Ovary (tissue), 9 donors: Measurements from ENCODE around the gene ACAP1. TPM values are rescaled to one million over a fixed set of nuclear protein-coding genes. Genes with fewer than 3 reads are reported as not detected.

ENCODE experiments used
- DNase-seq, 5 donors: peaks; one replicate each; pipeline ENCODE4 v3.0.0-alpha.2; 2019 to 2020
- H3K27ac ChIP-seq, 2 donors: fragments of 200-600 bp; one replicate each; pipeline versions ENCODE4 v1.5.1 to v1.8.0; 2019 to 2022
- H3K27me3 ChIP-seq: fragments of 200-600 bp; one replicate; pipeline ENCODE4 v1.8.0; 2022
- H3K36me3 ChIP-seq: fragments of 200-600 bp; sonication (generic); one replicate; pipeline ENCODE4 v1.5.1; 2019
- H3K4me1 ChIP-seq: one replicate; pipeline ENCODE4 v1.8.1; 2013; ENCODE audit warnings: mild to moderate bottlenecking, moderate library complexity; ENCODE audit not compliant: insufficient read depth
- H3K4me3 ChIP-seq: fragments of 200-600 bp; sonication (generic); one replicate; pipeline ENCODE4 v1.5.1; 2017
- H3K9me3 ChIP-seq, 2 donors: fragments of 200-600 bp in 1 of 2; sonication (generic) in 1 of 2; one replicate each; pipeline versions ENCODE4 v1.5.1 to v1.8.1; 2013 to 2019; ENCODE audit warnings: mild to moderate bottlenecking in 1 of 2, moderate library complexity in 1 of 2
- EP300 ChIP-seq: sonication (generic); formaldehyde crosslinking; IDR thresholded peaks from one replicate; pipeline ENCODE4 v1.6.1; 2017; ENCODE audit warnings: antibody characterized with exemption
- POLR2A ChIP-seq: fragments of 450-650 bp; IDR thresholded peaks from one replicate; pipeline ENCODE4 v1.6.1; 2017; ENCODE audit warnings: antibody characterized with exemption, mild to moderate bottlenecking, moderate library complexity
- WGBS, 3 donors: extraction: QIAGEN DNeasy Blood & Tissue Kit in 1 of 3; methylation state at CpG; one replicate each; pipeline versions ENCODE4 v1.1.5 to v1.1.7; 2013 to 2017; 5-methylcytosine and 5-hydroxymethylcytosine counted together
- intact Hi-C, 4 donors: fragments of 100-400 bp; cut with DNase I; formaldehyde crosslinking; loops; one replicate each; pipeline versions ENCODE4 v1.11.0 to v1.15.1; 2022 to 2023
- polyA plus RNA-seq, 2 donors: library from polyadenylated mRNA; stranded (reverse); fragments of 200-250 nt in 1 of 2; fragments of 350-450 nt in 1 of 2; fragmentation: Illumina TruSeq in 1 of 2; extraction: RNeasy Lipid Tissue Mini Kit (QIAGEN cat#74804) in 1 of 2; gene quantifications; one replicate each; pipeline ENCODE4 v1.2.3, GENCODE V29; 2013 to 2014
- total RNA-seq, 7 donors: library from RNA; depleted of rRNA in 2 of 7; stranded (reverse); fragments of >200 nt in 2 of 7; fragmentation: NEBNext Ultra II Directional in 3 of 7; extraction: Animal tissue kit (Norgen Biotek cat#: 25700) in 3 of 7; gene quantifications; one replicate each; pipeline versions ENCODE4 v1.1.0 to v1.2.4, GENCODE V29; 2016 to 2023
- TF ChIP-seq, protein P1 (sequence below), 3 donors: fragments of 450-650 bp in 2 of 3; fragments of 200-600 bp in 1 of 3; IDR thresholded peaks; one replicate each; pipeline versions ENCODE4 v1.5.1 to v1.8.0; 2016 to 2022; ENCODE audit warnings: antibody characterized with exemption in 3 of 3, mild to moderate bottlenecking in 1 of 3
- donor health status: DM: no; HTN: no; CAD: no; lungs with moderate emphysema.
- donor health status: DM: no; HTN: no; CAD: no.
- donor health status: Bipolar disorder and iron deficiency.
- donor health status: DM: yes; HTN: yes; CAD: no.
- donor health status: DM: no; HTN: no; CAD: no.
- donor health status: DM: yes; HTN: yes; CAD: no.

ACAP1 gene
- total and polyA plus RNA-seq, 9 donors = 1.9 to 9.4 (median 5.5) TPM

DNA sequence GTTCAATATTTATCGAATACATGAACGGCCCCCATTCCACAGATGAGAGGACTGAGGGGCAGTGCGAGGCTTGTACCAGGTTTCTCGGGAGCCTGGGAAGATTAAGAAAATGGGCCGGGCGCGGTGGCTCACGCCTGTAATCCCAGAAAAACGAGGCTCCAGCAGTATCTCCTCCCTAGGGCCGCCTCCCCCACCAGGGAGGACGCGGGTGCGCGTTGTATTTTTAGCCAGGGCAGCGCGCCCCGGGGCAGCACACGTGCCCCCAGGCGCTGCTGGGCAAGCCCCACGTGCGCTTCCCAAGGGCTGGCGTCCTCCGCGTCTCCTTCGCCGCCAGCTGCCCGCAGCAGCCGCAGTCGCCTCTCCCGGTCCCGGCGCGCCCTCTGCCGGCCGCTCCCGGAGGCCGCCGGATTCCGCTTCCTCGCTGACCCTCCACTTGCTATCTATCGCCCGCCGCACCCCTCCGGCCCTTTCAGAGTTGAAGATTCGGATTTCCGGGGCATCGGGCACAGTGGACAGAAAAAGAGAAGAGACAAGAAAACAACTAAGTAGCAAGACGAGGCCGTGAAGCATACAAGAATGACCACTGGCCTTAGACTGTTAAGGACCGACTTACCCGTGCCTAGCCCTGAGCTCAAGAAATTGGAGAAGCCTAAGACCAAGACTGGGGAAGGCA lies 40.0 kb upstream of the ACAP1 start:
- Histone ChIP-seq H3K4me3 (peak overlapping the region; percentile 6), H3K27me3 (peaks cover 3% of the 10 kb centered on the region), H3K27ac (no peak overlapping the region), H3K36me3 (no peaks in the 10 kb centered on the region), H3K9me3 (no peaks in the 10 kb centered on the region), H3K4me1 (peaks cover 9% of the 10 kb centered on the region)
- intact Hi-C loops = loop anchor here in 3 of 4 donors (1.0 to 5.0 kb wide), 4 partner anchors 15 to 252 kb away; partner anchors contain the start of genes SLC2A4 (in 3 of the 3) and SLC16A11 (in 1 of the 3)
- TF ChIP-seq, protein P1, sequence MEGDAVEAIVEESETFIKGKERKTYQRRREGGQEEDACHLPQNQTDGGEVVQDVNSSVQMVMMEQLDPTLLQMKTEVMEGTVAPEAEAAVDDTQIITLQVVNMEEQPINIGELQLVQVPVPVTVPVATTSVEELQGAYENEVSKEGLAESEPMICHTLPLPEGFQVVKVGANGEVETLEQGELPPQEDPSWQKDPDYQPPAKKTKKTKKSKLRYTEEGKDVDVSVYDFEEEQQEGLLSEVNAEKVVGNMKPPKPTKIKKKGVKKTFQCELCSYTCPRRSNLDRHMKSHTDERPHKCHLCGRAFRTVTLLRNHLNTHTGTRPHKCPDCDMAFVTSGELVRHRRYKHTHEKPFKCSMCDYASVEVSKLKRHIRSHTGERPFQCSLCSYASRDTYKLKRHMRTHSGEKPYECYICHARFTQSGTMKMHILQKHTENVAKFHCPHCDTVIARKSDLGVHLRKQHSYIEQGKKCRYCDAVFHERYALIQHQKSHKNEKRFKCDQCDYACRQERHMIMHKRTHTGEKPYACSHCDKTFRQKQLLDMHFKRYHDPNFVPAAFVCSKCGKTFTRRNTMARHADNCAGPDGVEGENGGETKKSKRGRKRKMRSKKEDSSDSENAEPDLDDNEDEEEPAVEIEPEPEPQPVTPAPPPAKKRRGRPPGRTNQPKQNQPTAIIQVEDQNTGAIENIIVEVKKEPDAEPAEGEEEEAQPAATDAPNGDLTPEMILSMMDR (IDR thresholded peaks at IDR 0.05) = peak; percentile 88 to 98 (median 94)
- no peak for TF ChIP-seq EP300
- peak; percentile 78 to 90 (median 83) for DNase-seq
- WGBS, 3 donors = 1 to 3% (median 2%) methylated on average over 40 to 51 of the region's 51 CpGs

GRCh38 chr17:7304179-7304578 lies 32.1 kb upstream of the ACAP1 start:
- Histone ChIP-seq H3K27ac (no peak overlapping the region), H3K36me3 (no peaks in the 10 kb centered on the region), H3K4me3 (no peak overlapping the region), H3K27me3 (no peaks in the 10 kb centered on the region), H3K4me1 (peaks cover 4% of the 10 kb centered on the region), H3K9me3 (no peaks in the 10 kb centered on the region)
- TF ChIP-seq, protein P1 (IDR thresholded peaks at IDR 0.05) = no peak
- TF ChIP-seq POLR2A = no peak
- TF ChIP-seq EP300 = no peak
- no peak for DNase-seq
- 93 to 97% (median 94%) methylated on average over 7 of the region's 7 CpGs for WGBS, 3 donors
- intact Hi-C loops = no loop called here

DNA sequence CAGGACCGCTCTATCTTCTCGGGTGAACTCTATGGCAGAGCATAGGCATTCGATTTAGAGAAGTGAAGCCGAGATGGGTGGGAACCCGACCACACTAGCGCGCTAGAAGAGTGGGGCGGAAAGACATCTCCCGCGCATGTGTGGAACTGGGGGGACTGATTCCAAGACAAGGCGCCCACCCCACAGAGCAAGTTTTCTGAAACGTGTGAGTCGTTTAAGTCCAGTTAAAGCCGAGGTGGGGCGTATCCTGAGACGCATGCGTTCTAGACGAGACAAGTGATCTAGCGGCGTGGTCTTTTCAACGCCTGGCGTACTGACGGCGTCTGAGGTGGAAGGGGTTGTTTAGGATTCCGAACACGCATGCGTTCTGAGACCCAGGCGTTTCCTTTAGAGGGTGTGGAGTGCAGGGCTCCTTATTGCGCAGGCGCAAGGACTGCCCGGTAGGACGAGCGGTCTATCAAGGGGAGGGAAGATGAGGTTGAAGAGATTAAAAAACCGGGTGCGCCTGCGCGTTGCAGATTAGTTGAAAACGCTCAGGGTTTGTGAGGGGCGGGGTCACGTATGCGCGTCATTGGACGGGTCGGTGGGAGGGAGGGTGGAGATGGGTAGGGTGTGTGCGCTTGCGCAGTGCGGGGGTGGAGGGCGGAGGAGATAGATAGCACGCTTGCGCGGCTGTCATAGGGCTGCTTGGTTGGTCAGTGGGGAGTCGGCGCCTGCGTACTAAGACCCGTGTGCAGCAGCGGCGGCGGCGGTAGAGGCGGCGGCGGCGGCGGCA lies 29.2 kb upstream of the ACAP1 start, which contains the start of gene EIF5A:
Gene EIF5A, plus strand, starts transcription at position 718 of the 775 bp plus-strand sequence. CDS start 2,008 bp downstream, outside the sequence.
- peak; percentile 100 for DNase-seq
- H3K9me3 ChIP-seq = no peaks in the 10 kb centered on the region
- peak; percentile 90 for TF ChIP-seq POLR2A
- peak; percentile 20 for TF ChIP-seq EP300
- TF ChIP-seq, protein P1 (IDR thresholded peaks at IDR 0.05) = peak in 1 of 3 donors; percentile 11
- H3K4me1 ChIP-seq = peaks cover 9% of the 10 kb centered on the region
- H3K36me3 ChIP-seq = no peaks in the 10 kb centered on the region
- H3K27me3 ChIP-seq = no peaks in the 10 kb centered on the region
- intact Hi-C loops = loop anchor here in 1 of 4 donors (5.0 kb wide), 1 partner anchor 265 kb away; no protein-coding TSS in a partner anchor
- peak within 1 kb of the TSS; percentile 94 for H3K27ac ChIP-seq
- WGBS, 3 donors = 0 to 1% (median 0%) methylated on average over 55 to 64 of the region's 64 CpGs
- peak within 1 kb of the TSS; percentile 91 for H3K4me3 ChIP-seq
